Right ventricle myocardium superior (tissue), 1 donor: Measurements from ENCODE around the gene AFMID. TPM values are rescaled to one million over a fixed set of nuclear protein-coding genes. Genes with fewer than 3 reads are reported as not detected.

Source experiments
- ATAC-seq: fragments of 200-7000 bp; cut with Tn5 transposase; one replicate; pipeline ENCODE4 v1.9.1; 2020; ENCODE audit warnings: mild to moderate bottlenecking; ENCODE audit not compliant: poor library complexity
- DNase-seq: peaks from one replicate; pipeline ENCODE4 v3.0.0-alpha.2; 2020
- intact Hi-C: fragments of 100-400 bp; cut with DNase I; formaldehyde crosslinking; loops from one replicate; pipeline ENCODE4 v1.11.2; 2022
- total RNA-seq: library from RNA; stranded (reverse); fragmentation: NEBNext Ultra II Directional; extraction: Animal tissue kit (Norgen Biotek cat#: 25700); gene quantifications from one replicate; pipeline ENCODE4 v1.2.1, GENCODE V29; 2021
- donor health status: DM: no; HTN: yes; CAD: no; lungs with severe emphysema.

Gene AFMID
- total RNA-seq, 1 donor from 2014 or later, result 32.7 TPM

DNA sequence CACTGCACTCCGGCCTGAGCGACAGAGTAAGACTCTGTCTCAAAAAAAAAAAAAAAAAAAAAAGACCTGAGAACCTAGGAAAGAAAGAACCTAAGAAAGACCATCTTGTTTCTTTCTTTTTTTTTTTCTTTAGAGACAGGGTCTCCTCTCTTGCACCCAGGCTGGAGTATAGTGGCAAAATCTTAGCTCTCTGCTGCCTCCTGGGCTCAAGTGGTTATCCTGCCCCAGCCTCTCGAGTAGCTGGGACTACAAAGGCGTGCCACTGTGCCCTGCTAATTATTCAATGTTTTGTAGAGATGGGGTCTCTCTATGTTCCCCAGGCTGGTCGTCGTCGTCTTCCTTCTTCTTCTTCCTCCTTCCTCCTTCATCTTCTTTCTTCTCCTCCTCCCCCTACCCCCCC, 19.1 kb downstream of the AFMID start:
- DNase-seq (no peak), ATAC-seq (no peak)
- intact Hi-C loops, result no loop called here

DNA sequence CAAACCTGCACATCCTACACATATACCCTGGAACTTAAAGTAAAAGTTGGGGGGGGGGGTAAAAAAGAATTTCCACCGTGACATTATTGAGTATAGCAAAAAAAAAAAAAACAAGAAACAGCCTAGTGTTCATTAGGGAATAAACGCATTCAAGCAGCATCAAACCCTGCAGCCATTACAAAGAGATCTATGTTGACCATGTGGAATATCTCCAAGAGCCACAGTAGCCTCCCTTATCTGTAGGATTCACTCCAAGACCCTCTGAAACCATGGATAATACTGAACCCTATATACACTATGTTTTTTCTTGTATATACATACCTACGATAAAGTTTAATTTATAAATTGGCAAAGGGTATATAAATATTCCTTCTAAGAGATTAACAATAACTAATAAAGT, 21.3 kb downstream of the AFMID start:
- intact Hi-C loops, result no loop called here
- DNase-seq (no peak), ATAC-seq (no peak)

GRCh38 chr17:78210111-78210510, 22.9 kb downstream of the AFMID start:
- DNase-seq (no peak), ATAC-seq (no peak)
- intact Hi-C loops, result no loop called here

DNA sequence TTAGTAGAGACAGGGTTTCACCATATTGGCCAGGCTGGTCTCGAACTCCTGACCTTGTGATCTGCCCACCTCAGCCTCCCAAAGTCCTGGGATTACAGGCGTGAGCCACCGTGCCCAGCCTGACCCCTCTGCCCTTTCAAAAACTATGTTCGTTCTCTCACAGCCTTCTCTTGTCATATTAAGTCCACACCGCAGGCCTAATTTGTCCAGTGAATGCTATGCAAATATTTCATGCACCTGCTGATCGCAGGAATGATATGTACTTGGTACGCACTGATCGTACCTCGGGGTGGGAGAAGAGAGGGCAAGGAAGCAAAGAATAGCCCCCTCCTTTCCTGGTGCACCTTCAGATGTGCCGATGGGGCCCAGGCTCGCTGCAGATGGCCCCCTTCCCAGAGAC, 23.9 kb downstream of the AFMID start:
- ATAC-seq (no peak), DNase-seq (no peak)
- intact Hi-C loops, result no loop called here

- intact Hi-C loops, result no loop called here
- DNase-seq (peak; percentile 95), ATAC-seq (peak; percentile 100)
Observed at GRCh38 chr17:78214016-78214705, 27.0 kb downstream of the AFMID start, which contains the start of gene BIRC5. BIRC5 (plus strand) TSS chr17:78214253; CDS start chr17:78214317, 64 bp downstream.

GRCh38 chr17:78214706-78215061, 27.5 kb downstream of the AFMID start:
- DNase-seq (no peak), ATAC-seq (no peak)
- intact Hi-C loops, result no loop called here

GRCh38 chr17:78219396-78220150, 32.4 kb downstream of the AFMID start:
- intact Hi-C loops, result no loop called here
- no peak for DNase-seq
- ATAC-seq, result no peak

- intact Hi-C loops, result no loop called here
- ATAC-seq (no peak), DNase-seq (no peak)
Observed at GRCh38 chr17:78223061-78223460, 35.9 kb downstream of the AFMID start.

GRCh38 chr17:78223765-78224164, 36.6 kb downstream of the AFMID start:
- intact Hi-C loops, result no loop called here
- no peak for DNase-seq
- no peak for ATAC-seq

- intact Hi-C loops, result no loop called here
- DNase-seq (no peak), ATAC-seq (no peak)
Observed at GRCh38 chr17:78224231-78225087, 37.3 kb downstream of the AFMID start.

DNA sequence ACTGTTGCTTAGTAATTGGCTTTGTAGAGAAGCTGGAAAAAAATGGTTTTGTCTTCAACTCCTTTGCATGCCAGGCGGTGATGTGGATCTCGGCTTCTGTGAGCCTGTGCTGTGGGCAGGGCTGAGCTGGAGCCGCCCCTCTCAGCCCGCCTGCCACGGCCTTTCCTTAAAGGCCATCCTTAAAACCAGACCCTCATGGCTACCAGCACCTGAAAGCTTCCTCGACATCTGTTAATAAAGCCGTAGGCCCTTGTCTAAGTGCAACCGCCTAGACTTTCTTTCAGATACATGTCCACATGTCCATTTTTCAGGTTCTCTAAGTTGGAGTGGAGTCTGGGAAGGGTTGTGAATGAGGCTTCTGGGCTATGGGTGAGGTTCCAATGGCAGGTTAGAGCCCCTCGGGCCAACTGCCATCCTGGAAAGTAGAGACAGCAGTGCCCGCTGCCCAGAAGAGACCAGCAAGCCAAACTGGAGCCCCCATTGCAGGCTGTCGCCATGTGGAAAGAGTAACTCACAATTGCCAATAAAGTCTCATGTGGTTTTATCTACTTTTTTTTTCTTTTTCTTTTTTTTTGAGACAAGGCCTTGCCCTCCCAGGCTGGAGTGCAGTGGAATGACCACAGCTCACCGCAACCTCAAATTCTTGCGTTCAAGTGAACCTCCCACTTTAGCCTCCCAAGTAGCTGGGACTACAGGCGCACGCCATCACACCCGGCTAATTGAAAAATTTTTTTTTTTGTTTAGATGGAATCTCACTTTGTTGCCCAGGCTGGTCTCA, 38.1 kb downstream of the AFMID start:
- DNase-seq, result no peak
- intact Hi-C loops, result no loop called here
- no peak for ATAC-seq

GRCh38 chr17:78226055-78226758, 39.0 kb downstream of the AFMID start:
- DNase-seq, result no peak
- intact Hi-C loops, result no loop called here
- ATAC-seq, result no peak

DNA sequence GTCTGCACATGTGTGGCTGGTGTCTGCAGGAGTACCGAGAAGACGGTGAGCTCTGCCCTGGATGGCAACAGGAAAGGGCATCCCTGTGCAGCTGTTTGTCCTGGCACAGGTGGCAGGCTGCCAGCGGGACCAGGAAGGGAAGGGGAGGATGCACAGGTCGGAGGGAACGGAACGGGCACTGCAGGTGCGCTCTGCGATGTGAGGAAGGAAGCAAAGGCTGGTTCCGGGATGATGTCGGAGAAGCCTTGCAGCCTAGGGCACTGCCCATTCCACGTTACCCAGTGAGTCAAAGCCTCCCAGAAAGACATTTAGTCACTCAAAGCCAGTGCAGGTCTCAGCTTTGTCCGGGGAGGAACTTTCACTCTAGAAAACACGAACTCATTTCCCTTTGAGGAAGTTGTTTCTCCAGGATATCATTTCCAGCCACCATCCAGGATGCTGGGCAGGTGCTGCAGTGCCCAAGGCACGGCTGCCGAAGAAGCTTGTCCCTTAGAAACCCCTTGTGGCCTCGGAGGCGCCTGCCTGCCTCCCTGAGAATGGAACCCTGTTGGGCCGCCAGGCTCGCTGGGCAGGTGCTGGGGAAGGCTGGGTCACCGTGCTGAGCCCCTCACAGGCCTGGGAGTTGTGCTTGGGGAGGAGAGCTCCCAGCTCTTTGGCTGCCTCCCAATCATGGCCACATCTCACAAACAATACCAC, 39.7 kb downstream of the AFMID start:
- ATAC-seq (no peak), DNase-seq (no peak)
- intact Hi-C loops, result no loop called here

DNA sequence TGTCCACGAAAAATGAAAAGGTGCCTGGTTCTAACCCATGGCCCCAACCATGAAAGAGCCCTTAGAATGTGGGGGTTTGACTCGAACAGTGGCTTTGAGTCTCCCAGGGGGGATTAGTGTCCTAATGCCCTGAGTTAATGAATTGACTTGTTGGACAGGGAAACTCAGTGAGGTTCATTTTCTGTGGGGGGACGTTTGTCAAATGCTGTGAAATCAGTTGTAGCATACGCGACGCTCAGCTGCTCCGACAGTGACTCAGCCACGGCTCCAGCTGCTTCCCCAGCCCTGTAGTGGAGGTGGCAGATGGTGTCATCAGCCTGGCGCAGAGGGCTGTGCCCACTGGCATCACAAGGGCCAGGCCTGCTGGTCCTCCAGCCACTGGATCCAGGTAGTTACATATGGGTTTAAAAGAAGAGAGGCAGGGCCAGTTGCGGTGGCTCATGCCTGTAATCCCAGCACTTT, 40.3 kb downstream of the AFMID start:
- no peak for ATAC-seq
- intact Hi-C loops, result no loop called here
- DNase-seq, result no peak

GRCh38 chr17:78228176-78228575, 41.0 kb downstream of the AFMID start:
- DNase-seq, result no peak
- ATAC-seq, result no peak
- intact Hi-C loops, result no loop called here

- no peak for DNase-seq
- intact Hi-C loops, result no loop called here
- ATAC-seq, result no peak
Observed at GRCh38 chr17:78230252-78230962, 43.2 kb downstream of the AFMID start.
